K562 (cell line): ENCODE results near the gene SEPTIN12. TPM values are rescaled to one million over a fixed set of nuclear protein-coding genes. Genes with fewer than 3 reads are reported as not detected.
A peak's percentile ranks its signal among the peaks of the same experiment; 100 is the strongest.

Experiments
- ATF7 ChIP-seq: fragments of 450-650 bp; IDR thresholded peaks from 2 replicates; pipeline ENCODE4 v1.7.1; 2014; ENCODE audit warnings: mild to moderate bottlenecking, moderate library complexity
- BCOR ChIP-seq: fragments of 450-650 bp; IDR thresholded peaks from 2 replicates; pipeline ENCODE4 v1.6.1; 2016
- CAMTA2 ChIP-seq: fragments of 250-450 bp; sonication (Bioruptor Pico); conservative IDR thresholded peaks from 2 replicates; pipeline ENCODE4 v1.5.1; 2022
- CTCF ChIP-seq, 3 experiments: IDR thresholded peaks in 2 of 3; conservative IDR thresholded peaks in 1 of 3; 2 replicates each; pipeline ENCODE4 v1.5.1; 2011 to 2012; ENCODE audit warnings: low read length in 3 of 3, mild to moderate bottlenecking in 3 of 3, control low read depth in 2 of 3, improper control_type of control experiment in 1 of 3, inconsistent platforms in 1 of 3, low read depth in 1 of 3, mixed read lengths in 1 of 3, moderate library complexity in 1 of 3; ENCODE audit not compliant: insufficient read depth in 2 of 3
- ETV6 ChIP-seq, 3 experiments: fragments of 150-350 bp in 1 of 3; sonication (generic) in 1 of 3; formaldehyde crosslinking in 1 of 3; IDR thresholded peaks; 2 replicates each; pipeline versions ENCODE4 v1.6.1 to v1.8.0; 2014 to 2022; ENCODE audit warnings: borderline replicate concordance in 2 of 3, low read depth in 2 of 3, antibody characterized with exemption in 1 of 3, low read length in 1 of 3, mild to moderate bottlenecking in 1 of 3, missing genetic modification reagents in 1 of 3
- EWSR1 ChIP-seq: fragments of 450-650 bp; IDR thresholded peaks from 2 replicates; pipeline ENCODE4 v1.6.1; 2018; ENCODE audit warnings: borderline replicate concordance, mild to moderate bottlenecking, low read depth, moderate library complexity; ENCODE audit not compliant: partially characterized antibody
- FOS ChIP-seq: IDR thresholded peaks from 3 replicates; pipeline ENCODE4 v1.6.1; 2011; ENCODE audit not compliant: insufficient read length; ENCODE audit errors: extremely low read depth
- FOXJ2 ChIP-seq: fragments of 200-800 bp; sonication (Bioruptor generic); IDR thresholded peaks from 2 replicates; pipeline ENCODE4 v1.6.1; 2016; ENCODE audit warnings: missing genetic modification characterization, missing compliant biosample characterization
- JUN ChIP-seq, 2 experiments: sonication (generic) in 1 of 2; formaldehyde crosslinking in 1 of 2; IDR thresholded peaks; 2 replicates each; pipeline versions ENCODE4 v1.6.1 to v1.8.0; 2012 to 2022; ENCODE audit warnings: borderline replicate concordance in 2 of 2, mild to moderate bottlenecking in 2 of 2, improper control_type of control experiment in 1 of 2, low read depth in 1 of 2, low read length in 1 of 2, missing genetic modification reagents in 1 of 2
- JUND ChIP-seq, 2 experiments: IDR thresholded peaks; 2 replicates in 1 of 2; 3 replicates in 1 of 2; pipeline ENCODE4 v1.6.1; 2011; ENCODE audit warnings: borderline replicate concordance in 2 of 2, low read depth in 2 of 2, low read length in 2 of 2, improper control_type of control experiment in 1 of 2, missing biosample characterization in 1 of 2, missing genetic modification characterization in 1 of 2, missing genetic modification reagents in 1 of 2
- PHF8 ChIP-seq: fragments of 200-600 bp; sonication (generic); IDR thresholded peaks from 2 replicates; pipeline ENCODE4 v1.6.1; 2012; ENCODE audit warnings: mixed run types, mild to moderate bottlenecking, inconsistent platforms, low read length, moderate library complexity, borderline replicate concordance
- RAD51 ChIP-seq: fragments of 450-650 bp; IDR thresholded peaks from 2 replicates; pipeline ENCODE4 v1.7.1; 2016; ENCODE audit warnings: low read depth, mild to moderate bottlenecking, borderline replicate concordance
- RCOR1 ChIP-seq, 2 experiments: IDR thresholded peaks; 2 replicates each; pipeline ENCODE4 v1.6.1; 2012; ENCODE audit warnings: low read depth in 2 of 2, low read length in 2 of 2, borderline replicate concordance in 1 of 2, improper control_type of control experiment in 1 of 2
- SMARCA4 ChIP-seq: fragments of 450-650 bp; IDR thresholded peaks from 2 replicates; pipeline ENCODE4 v1.6.1; 2016
- SNRNP70 ChIP-seq: fragments of 200-400 bp; formaldehyde crosslinking; optimal IDR thresholded peaks from 2 replicates; pipeline ENCODE3; 2017; ENCODE audit warnings: low read depth, low read length
- TFAP4 ChIP-seq: sonication (generic); formaldehyde crosslinking; IDR thresholded peaks from 2 replicates; pipeline ENCODE4 v1.8.0; 2022; ENCODE audit warnings: missing genetic modification reagents, mild to moderate bottlenecking, moderate library complexity, borderline replicate concordance
- ZNF184 ChIP-seq: sonication (generic); formaldehyde crosslinking; IDR thresholded peaks from 2 replicates; pipeline ENCODE4 v1.5.0; 2020; ENCODE audit warnings: missing genetic modification reagents
- polyA plus RNA-seq, 8 experiments: library from polyadenylated mRNA; depleted of rRNA in 4 of 8; stranded (reverse) in 5 of 8; unstranded in 3 of 8; fragments of >200 nt; fragmentation: Nextera tagmentation in 2 of 8; fragmentation: Illumina TruSeq in 1 of 8; extraction: Ambion mirVana in 2 of 8; extraction: Trizol in 1 of 8; gene quantifications; 2 replicates each; pipeline versions ENCODE4 v1.2.1 to v1.2.3, GENCODE V29; 2011 to 2014; ENCODE audit warnings: inconsistent platforms in 1 of 8, missing spikeins in 1 of 8
- total RNA-seq, 7 experiments: library from RNA; depleted of rRNA in 6 of 7; stranded (reverse); fragments of >200 nt in 6 of 7; fragmentation: Illumina TruSeq in 2 of 7; extraction: Trizol in 2 of 7; gene quantifications; 2 replicates each; pipeline versions ENCODE4 v1.2.1 to v1.2.3, GENCODE V29; 2011 to 2021; ENCODE audit warnings: low replicate concordance in 1 of 7
- TF ChIP-seq, protein P1 (sequence below): fragments of 250-450 bp; sonication (Bioruptor Pico); IDR thresholded peaks from 2 replicates; pipeline ENCODE4 v1.4.0; 2020; ENCODE audit warnings: mild to moderate bottlenecking, moderate library complexity

Gene SEPTIN12
- total and polyA plus RNA-seq, 9 of the 15 experiments (the other 6 are each of a cell fraction or from before 2014, with no cell fraction given), result not detected

DNA sequence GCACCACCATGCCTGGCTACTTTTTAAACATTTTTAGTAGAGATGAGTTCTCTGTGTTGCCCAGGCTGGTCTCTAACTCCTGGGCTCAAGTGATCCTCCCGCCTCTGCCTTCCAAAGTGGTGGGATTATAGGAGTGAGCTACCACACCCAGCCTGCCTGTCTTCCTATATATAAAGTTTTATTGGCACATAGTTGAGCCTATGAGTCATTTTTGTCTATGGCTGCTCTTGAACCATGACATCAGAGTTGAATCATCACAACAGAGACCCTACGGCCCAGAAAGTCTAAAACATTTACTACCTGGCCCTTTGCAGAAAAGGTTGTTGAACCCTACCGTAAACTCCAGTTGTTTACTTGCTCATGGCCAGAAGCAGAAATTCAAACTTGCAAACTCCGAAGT, 7.9 kb downstream of the SEPTIN12 start (continued):
- peak; percentile 93 for TF ChIP-seq JUND (IDR thresholded peaks at IDR 0.05; ENCODE audit: borderline replicate concordance, low read depth, low read length)
- peak; percentile 93 for TF ChIP-seq JUND (tag; IDR thresholded peaks at IDR 0.05; ENCODE audit: borderline replicate concordance, low read depth, low read length)
- no peak for TF ChIP-seq ZNF184 (CRISPR knock-in tag)
- peak; percentile 18 for TF ChIP-seq FOS
- peak; percentile 95 for TF ChIP-seq JUN (IDR thresholded peaks at IDR 0.05; ENCODE audit: borderline replicate concordance, low read depth, low read length)
- TF ChIP-seq JUN (CRISPR knock-in tag; IDR thresholded peaks at IDR 0.05; ENCODE audit: borderline replicate concordance), result no peak
- no peak for TF ChIP-seq TFAP4 (CRISPR knock-in tag)
- 0 out of 2 replicates have a peak, but pooled peaks have one; percentile 34 for TF ChIP-seq SMARCA4
- TF ChIP-seq RCOR1 (IDR thresholded peaks at IDR 0.05; ENCODE audit: borderline replicate concordance in 1 of 2, low read depth in 2 of 2, low read length in 2 of 2), result no peak
- TF ChIP-seq EWSR1, result no peak
- peak; percentile 84 for TF ChIP-seq ATF7
- TF ChIP-seq SNRNP70, result no peak
- no peak for TF ChIP-seq CTCF (IDR thresholded peaks at IDR 0.05 in 2 of 3, conservative IDR thresholded peaks at IDR 0.05 in 1 of 3; ENCODE audit: insufficient read depth in 2 of 3, low read depth in 1 of 3, low read length in 3 of 3)
- TF ChIP-seq ETV6 (IDR thresholded peaks at IDR 0.05; ENCODE audit: borderline replicate concordance in 1 of 2, low read depth in 2 of 2, low read length in 1 of 2), result no peak
- TF ChIP-seq ETV6 (CRISPR knock-in tag; IDR thresholded peaks at IDR 0.05; ENCODE audit: borderline replicate concordance), result no peak
- TF ChIP-seq CAMTA2 (CRISPR knock-in tag), result no peak
- no peak for TF ChIP-seq RAD51
- no peak for TF ChIP-seq BCOR
- no peak for TF ChIP-seq FOXJ2 (tag)
- TF ChIP-seq, protein P1, sequence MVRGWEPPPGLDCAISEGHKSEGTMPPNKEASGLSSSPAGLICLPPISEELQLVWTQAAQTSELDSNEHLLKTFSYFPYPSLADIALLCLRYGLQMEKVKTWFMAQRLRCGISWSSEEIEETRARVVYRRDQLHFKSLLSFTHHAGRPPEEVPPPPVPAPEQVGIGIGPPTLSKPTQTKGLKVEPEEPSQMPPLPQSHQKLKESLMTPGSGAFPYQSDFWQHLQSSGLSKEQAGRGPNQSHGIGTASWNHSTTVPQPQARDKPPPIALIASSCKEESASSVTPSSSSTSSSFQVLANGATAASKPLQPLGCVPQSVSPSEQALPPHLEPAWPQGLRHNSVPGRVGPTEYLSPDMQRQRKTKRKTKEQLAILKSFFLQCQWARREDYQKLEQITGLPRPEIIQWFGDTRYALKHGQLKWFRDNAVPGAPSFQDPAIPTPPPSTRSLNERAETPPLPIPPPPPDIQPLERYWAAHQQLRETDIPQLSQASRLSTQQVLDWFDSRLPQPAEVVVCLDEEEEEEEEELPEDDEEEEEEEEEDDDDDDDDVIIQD (CRISPR knock-in tag), result no peak
- no peak for TF ChIP-seq PHF8
